Lung (tissue), 12 donors: ENCODE results near the gene GRID2. TPM values are rescaled to one million over a fixed set of nuclear protein-coding genes. Genes with fewer than 3 reads are reported as not detected.

ENCODE experiments used
- ATAC-seq: fragments of 200-7000 bp; cut with Tn5 transposase; one replicate; pipeline ENCODE4 v1.9.1; 2020; ENCODE audit warnings: moderate number of reproducible peaks; ENCODE audit not compliant: insufficient read depth, low FRiP score
- DNase-seq, 3 donors: peaks; one replicate each; pipeline ENCODE4 v3.0.0-alpha.2; 2013 to 2017
- H3K27ac ChIP-seq, 2 donors: one replicate each; pipeline ENCODE4 v1.5.1; 2013; ENCODE audit warnings: mild to moderate bottlenecking in 2 of 2, moderate library complexity in 2 of 2, control low read depth in 1 of 2, inconsistent platforms in 1 of 2, low read depth in 1 of 2, low read length in 1 of 2
- H3K27me3 ChIP-seq, 3 donors: one replicate each; pipeline ENCODE4 v1.5.1; 2013; ENCODE audit warnings: low read length in 2 of 3; ENCODE audit not compliant: control insufficient read depth in 3 of 3, insufficient read depth in 3 of 3
- H3K36me3 ChIP-seq, 4 donors: one replicate each; pipeline ENCODE4 v1.5.1; 2013; ENCODE audit warnings: low read length in 4 of 4, mild to moderate bottlenecking in 1 of 4, moderate library complexity in 1 of 4; ENCODE audit not compliant: control insufficient read depth in 4 of 4, insufficient read depth in 4 of 4
- H3K4me1 ChIP-seq, 5 donors: one replicate each; pipeline ENCODE4 v1.5.1; 2013; ENCODE audit warnings: low read length in 5 of 5, mild to moderate bottlenecking in 2 of 5, moderate library complexity in 1 of 5; ENCODE audit not compliant: control insufficient read depth in 5 of 5, insufficient read depth in 5 of 5
- H3K4me3 ChIP-seq: one replicate; pipeline ENCODE4 v1.5.1; 2013; ENCODE audit warnings: mild to moderate bottlenecking, control low read depth, moderate library complexity
- H3K9ac ChIP-seq, 2 donors: one replicate each; pipeline ENCODE4 v1.5.1; 2013; ENCODE audit warnings: low read length in 2 of 2, control low read depth in 1 of 2; ENCODE audit not compliant: insufficient read depth in 1 of 2
- H3K9me3 ChIP-seq, 4 donors: one replicate each; pipeline ENCODE4 v1.5.1; 2013; ENCODE audit warnings: low read length in 3 of 4, mild to moderate bottlenecking in 1 of 4, moderate library complexity in 1 of 4; ENCODE audit not compliant: control insufficient read depth in 4 of 4, insufficient read depth in 3 of 4
- WGBS, 2 donors: extraction: QIAGEN DNeasy Blood & Tissue Kit; methylation state at CpG; one replicate each; pipeline ENCODE4 v1.1.7; 2013; 5-methylcytosine and 5-hydroxymethylcytosine counted together
- polyA plus RNA-seq, 2 donors: library from polyadenylated mRNA; stranded (reverse); fragments of 200-250 nt; gene quantifications; one replicate each; pipeline ENCODE4 v1.2.1, GENCODE V29; 2013
- total RNA-seq, 2 donors: library from RNA; depleted of rRNA in 1 of 2; stranded (reverse); fragments of >200 nt in 1 of 2; gene quantifications; one replicate each; pipeline ENCODE4 v1.2.1, GENCODE V29; 2014 to 2021
- TF ChIP-seq, protein P1 (sequence below): IDR thresholded peaks from 2 replicates; pipeline ENCODE4 v1.5.1; 2012; ENCODE audit warnings: mild to moderate bottlenecking; ENCODE audit errors: control extremely low read depth, extremely low read depth
- donor health status: control.
- donor health status: control.
- donor health status: Bipolar disorder and iron deficiency.
- donor health status: healthy.
- donor health status: DM: yes; HTN: yes; CAD: no.

Gene GRID2
- total and polyA plus RNA-seq, 4 donors = 0.09 to 1.3 TPM; not detected in 2

DNA sequence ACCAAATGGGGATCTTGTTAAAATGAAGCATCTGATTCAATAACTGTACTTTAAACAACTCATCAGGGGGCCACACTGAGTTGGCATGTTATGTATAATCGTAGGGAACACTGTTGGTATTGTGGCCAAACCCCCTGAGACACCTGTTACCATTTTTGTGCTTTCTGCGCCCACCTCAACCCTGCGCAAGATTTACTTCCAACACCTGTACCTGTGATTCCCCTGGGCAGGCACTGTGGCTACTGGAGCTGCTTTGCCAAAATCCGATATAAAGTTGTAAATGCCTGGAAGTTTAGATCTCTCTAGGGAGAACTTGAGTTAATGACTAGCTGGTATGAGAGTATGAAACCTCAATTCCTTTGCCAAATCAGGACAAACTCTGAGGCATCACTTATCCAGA lies 1265.0 kb downstream of the GRID2 start:
- WGBS, 2 donors = 84 to 90% methylated on average over 4 of the region's 4 CpGs
- no peak overlapping the region for H3K27ac ChIP-seq
- TF ChIP-seq, protein P1, sequence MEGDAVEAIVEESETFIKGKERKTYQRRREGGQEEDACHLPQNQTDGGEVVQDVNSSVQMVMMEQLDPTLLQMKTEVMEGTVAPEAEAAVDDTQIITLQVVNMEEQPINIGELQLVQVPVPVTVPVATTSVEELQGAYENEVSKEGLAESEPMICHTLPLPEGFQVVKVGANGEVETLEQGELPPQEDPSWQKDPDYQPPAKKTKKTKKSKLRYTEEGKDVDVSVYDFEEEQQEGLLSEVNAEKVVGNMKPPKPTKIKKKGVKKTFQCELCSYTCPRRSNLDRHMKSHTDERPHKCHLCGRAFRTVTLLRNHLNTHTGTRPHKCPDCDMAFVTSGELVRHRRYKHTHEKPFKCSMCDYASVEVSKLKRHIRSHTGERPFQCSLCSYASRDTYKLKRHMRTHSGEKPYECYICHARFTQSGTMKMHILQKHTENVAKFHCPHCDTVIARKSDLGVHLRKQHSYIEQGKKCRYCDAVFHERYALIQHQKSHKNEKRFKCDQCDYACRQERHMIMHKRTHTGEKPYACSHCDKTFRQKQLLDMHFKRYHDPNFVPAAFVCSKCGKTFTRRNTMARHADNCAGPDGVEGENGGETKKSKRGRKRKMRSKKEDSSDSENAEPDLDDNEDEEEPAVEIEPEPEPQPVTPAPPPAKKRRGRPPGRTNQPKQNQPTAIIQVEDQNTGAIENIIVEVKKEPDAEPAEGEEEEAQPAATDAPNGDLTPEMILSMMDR = no peak

DNA sequence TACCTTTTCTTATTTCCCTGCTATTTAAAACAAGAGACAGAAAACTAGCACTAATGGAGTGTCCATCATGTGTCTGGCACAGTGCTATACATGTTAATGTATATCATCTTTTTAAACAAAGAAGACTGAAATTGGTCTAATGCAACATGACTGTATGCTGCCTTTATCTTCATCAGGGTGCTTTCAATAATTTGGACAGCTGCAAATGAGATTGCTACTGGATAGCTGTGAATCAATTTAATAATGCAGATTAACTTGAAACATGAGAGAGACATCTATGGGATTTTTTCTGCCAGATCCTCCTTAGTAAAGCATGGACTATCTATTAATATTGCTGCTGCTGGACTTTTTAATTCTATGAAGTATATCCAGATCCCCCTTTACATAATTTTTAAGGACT lies 1269.5 kb downstream of the GRID2 start:
- ATAC-seq (no peak), DNase-seq (no peak)
- Histone ChIP-seq H3K4me3 (no peak overlapping the region), H3K27me3 (no peaks in the 10 kb centered on the region), H3K9me3 (no peaks in the 10 kb centered on the region), H3K27ac (no peak overlapping the region), H3K36me3 (no peaks in the 10 kb centered on the region), H3K4me1 (no peaks in the 10 kb centered on the region), H3K9ac (no peak overlapping the region)
- TF ChIP-seq, protein P1 = no peak

More for the DNA sequence above, 1265.0 kb downstream of the GRID2 start:
- H3K9ac ChIP-seq = no peak overlapping the region
- no peaks in the 10 kb centered on the region for H3K9me3 ChIP-seq
- no peaks in the 10 kb centered on the region for H3K4me1 ChIP-seq
- DNase-seq = no peak
- H3K27me3 ChIP-seq = no peaks in the 10 kb centered on the region
- H3K36me3 ChIP-seq = no peaks in the 10 kb centered on the region
- ATAC-seq = no peak
- no peak overlapping the region for H3K4me3 ChIP-seq

DNA sequence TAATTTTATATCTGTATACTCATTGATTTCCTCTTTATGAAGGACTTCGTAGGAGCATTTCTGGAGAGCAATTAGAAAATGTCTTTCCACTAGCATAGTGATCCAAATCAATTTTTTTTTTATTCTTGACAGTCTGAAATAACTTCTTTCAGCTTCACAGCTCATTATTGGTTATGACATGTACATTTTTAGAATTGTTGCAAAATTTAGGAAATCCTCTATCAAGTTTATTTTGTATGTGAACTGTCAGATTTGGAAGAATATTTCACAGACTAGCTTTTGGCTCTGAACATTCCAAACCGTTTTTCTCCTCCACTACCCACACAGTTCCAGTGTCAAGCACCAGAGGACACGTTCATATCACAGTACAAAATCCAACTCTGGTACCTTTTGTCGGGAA lies 1275.2 kb downstream of the GRID2 start:
- no peaks in the 10 kb centered on the region for H3K36me3 ChIP-seq
- 58 to 70% methylated on average over 4 of the region's 4 CpGs for WGBS, 2 donors
- no peak overlapping the region for H3K27ac ChIP-seq
- ATAC-seq = no peak
- TF ChIP-seq, protein P1 = no peak
- H3K9me3 ChIP-seq = peaks cover 0 to 3% (median 0%) of the 10 kb centered on the region in 4 donors
- no peak overlapping the region for H3K4me3 ChIP-seq
- DNase-seq = peak in 1 of 3 donors; percentile 3
- no peaks in the 10 kb centered on the region for H3K27me3 ChIP-seq
- no peaks in the 10 kb centered on the region for H3K4me1 ChIP-seq
- no peak overlapping the region for H3K9ac ChIP-seq

DNA sequence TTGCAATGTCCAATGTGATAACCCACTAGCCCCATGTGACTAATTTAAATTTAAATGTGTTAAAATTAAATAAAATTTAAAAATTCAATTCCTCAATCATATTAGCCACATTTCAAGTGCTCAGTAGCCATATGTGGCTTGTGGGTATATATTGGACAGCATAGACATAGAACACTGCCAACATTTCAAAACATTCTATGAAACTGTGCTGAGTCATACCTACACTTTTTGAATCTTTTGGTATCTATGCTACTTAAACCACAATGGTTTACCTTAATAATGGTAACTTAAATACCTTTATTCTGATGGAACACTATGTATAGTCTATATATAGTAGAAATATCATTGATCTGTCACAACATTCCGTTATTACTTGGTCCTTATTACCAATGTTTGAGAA lies 1301.4 kb downstream of the GRID2 start:
- TF ChIP-seq, protein P1 = no peak
- ATAC-seq (no peak), DNase-seq (no peak)
- H3K4me1 ChIP-seq = no peaks in the 10 kb centered on the region
- H3K9ac ChIP-seq = no peak overlapping the region
- no peaks in the 10 kb centered on the region for H3K9me3 ChIP-seq
- H3K4me3 ChIP-seq = no peak overlapping the region
- no peaks in the 10 kb centered on the region for H3K36me3 ChIP-seq
- no peak overlapping the region for H3K27ac ChIP-seq
- WGBS, 2 donors = 85 to 86% methylated on average over 1 of the region's 1 CpG
- no peaks in the 10 kb centered on the region for H3K27me3 ChIP-seq
